ENCODE data around the gene KRR1. TPM values are rescaled to one million over a fixed set of nuclear protein-coding genes. Genes with fewer than 3 reads are reported as not detected.
"Not testable (repeated sequence)": the region's sequence is repeated elsewhere in the genome, so short reads cannot be mapped to it uniquely, and the experiment has no call there.

The KRR1 gene
- total RNA-seq, 2 donors from 2014 or later, result 64.4 to 96.4 TPM

DNA sequence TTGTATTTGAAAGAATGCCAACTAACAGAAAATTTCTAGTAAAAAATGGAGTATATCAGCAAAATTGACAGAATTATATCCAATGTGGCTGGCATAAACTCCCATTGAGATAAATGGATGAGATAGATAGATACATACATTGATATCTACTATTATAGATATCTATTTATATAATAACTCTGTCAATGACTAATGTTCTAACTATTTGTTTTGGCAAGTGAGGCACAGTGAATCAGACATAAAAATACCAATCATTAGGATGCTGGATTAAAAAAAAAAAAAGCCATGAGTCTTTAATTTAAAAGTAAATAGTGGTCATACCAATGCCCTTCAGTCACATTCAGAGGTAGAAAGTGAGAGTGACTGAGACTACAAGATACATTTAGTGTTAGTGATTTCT lies 64.6 kb downstream of the KRR1 start:
- Mint-ChIP-seq H3K27me3 (peaks cover 0 to 7% of the 10 kb centered on the region in 2 donors), H3K9me3 (no peaks in the 10 kb centered on the region), H3K4me3 (no peak overlapping the region), H3K27ac (no peak overlapping the region), H3K36me3 (no peaks in the 10 kb centered on the region), H3K4me1 (ENCODE audit: low read depth in 2 of 2) (no peaks in the 10 kb centered on the region)
- DNase-seq (ENCODE audit: low spot score), result no peak
- ATAC-seq, result no peak

- not testable (repeated sequence) for H3K9me3 Mint-ChIP-seq; ATAC-seq; DNase-seq (ENCODE audit: low spot score)
These were observed 66.3 kb downstream of the KRR1 start for GRCh38 chr12:75445137-75445507.

GRCh38 chr12:75444429-75445136 lies 66.8 kb downstream of the KRR1 start:
- DNase-seq (ENCODE audit: low spot score) (no peak), ATAC-seq (no peak)
- Mint-ChIP-seq H3K4me1 (ENCODE audit: low read depth in 2 of 2) (no peaks in the 10 kb centered on the region), H3K9me3 (peaks cover 3% of the 10 kb centered on the region), H3K36me3 (peaks cover 7% of the 10 kb centered on the region), H3K4me3 (no peak overlapping the region), H3K27ac (no peak overlapping the region), H3K27me3 (peaks cover 0 to 7% of the 10 kb centered on the region in 2 donors)

More at GRCh38 chr12:75445137-75445507, 66.3 kb downstream of the KRR1 start:
- not testable (repeated sequence) for H3K4me1 Mint-ChIP-seq (ENCODE audit: low read depth in 2 of 2); H3K27me3 Mint-ChIP-seq; H3K36me3 Mint-ChIP-seq; H3K27ac Mint-ChIP-seq; H3K4me3 Mint-ChIP-seq

DNA sequence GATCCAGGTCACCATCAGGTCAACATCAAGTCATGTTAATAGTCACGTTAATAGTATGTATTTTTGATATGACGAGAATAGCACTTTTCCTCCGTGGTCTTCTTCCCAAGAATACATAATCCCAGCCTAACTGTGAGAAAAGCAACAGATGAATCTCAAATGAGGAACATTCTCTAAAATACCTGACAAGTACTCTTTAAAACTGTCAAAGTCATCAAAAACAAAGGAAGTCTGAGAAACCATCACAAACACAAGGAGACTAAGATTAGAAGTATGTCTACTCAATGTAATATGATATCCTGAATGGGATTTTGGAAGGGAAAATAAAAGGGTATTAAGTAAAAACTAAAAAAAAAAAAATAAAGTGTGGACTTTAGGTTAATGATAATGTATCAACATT lies 67.7 kb downstream of the KRR1 start:
- no peak overlapping the region for H3K4me3 Mint-ChIP-seq
- H3K27me3 Mint-ChIP-seq, result peaks cover 0 to 7% of the 10 kb centered on the region in 2 donors
- DNase-seq (ENCODE audit: low spot score) (no peak), ATAC-seq (no peak)
- no peaks in the 10 kb centered on the region for H3K4me1 Mint-ChIP-seq (ENCODE audit: low read depth in 2 of 2)
- no peak overlapping the region for H3K27ac Mint-ChIP-seq
- H3K36me3 Mint-ChIP-seq, result peaks cover 7% of the 10 kb centered on the region
- peaks cover 3% of the 10 kb centered on the region for H3K9me3 Mint-ChIP-seq

GRCh38 chr12:75442454-75442853 lies 69.0 kb downstream of the KRR1 start:
- not testable (repeated sequence) for H3K9me3 Mint-ChIP-seq; ATAC-seq; H3K27ac Mint-ChIP-seq; H3K4me1 Mint-ChIP-seq (ENCODE audit: low read depth in 2 of 2); H3K36me3 Mint-ChIP-seq; DNase-seq (ENCODE audit: low spot score); H3K27me3 Mint-ChIP-seq; H3K4me3 Mint-ChIP-seq

DNA sequence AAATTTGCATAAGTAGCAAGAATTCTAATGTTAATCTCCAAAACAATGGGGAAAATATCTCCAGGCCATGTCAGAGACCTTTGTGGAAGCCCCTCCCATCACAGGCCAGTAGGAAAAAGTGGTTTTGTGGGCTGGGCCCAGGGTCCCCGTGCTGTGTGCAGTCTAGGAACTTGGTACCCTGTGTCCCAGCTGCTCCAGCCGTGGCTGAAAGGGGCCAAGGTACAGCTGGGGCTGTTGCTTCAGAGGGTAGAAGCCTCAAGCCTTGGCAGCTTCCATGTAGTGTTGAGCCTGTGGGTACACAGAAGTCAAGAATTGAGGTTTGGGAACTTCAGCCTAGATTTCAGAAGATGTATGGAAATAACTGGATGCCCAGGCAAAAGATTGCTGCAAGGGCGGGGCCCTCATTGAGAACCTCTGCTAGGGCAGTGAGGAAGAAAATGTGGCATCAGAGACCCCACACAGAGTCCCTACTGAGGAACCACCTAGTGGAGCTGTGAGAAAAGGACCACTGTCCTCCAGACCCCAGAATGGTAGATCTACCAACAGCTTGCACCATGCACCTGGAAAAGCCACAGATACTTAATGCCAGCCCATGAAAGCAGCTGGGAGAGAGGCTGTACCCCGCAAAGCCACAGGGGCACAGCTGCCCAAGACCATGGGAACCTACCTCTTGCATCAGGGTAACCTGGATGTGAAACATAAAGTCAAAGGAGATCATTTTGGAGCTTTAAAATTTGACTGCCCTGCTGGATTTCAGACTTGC lies 69.5 kb downstream of the KRR1 start:
- not testable (repeated sequence) for ATAC-seq; DNase-seq (ENCODE audit: low spot score); H3K36me3 Mint-ChIP-seq; H3K4me3 Mint-ChIP-seq; H3K9me3 Mint-ChIP-seq; H3K27ac Mint-ChIP-seq; H3K4me1 Mint-ChIP-seq (ENCODE audit: low read depth in 2 of 2); H3K27me3 Mint-ChIP-seq

Other genes with a start within 250 kb of the KRR1 start
- 1 to 10 TPM; 3.8 to 5.3 TPM for gene CAPS2, start 181.3 kb downstream of the KRR1 start, total RNA-seq
- gene GLIPR1L1, start 176.9 kb downstream of the KRR1 start, total RNA-seq, result not detected
- gene GLIPR1L2, start 120.5 kb downstream of the KRR1 start, total RNA-seq, result 1 to 10 TPM in 1 of 2 donors, not detected in 1; 1.0 TPM
- 10 to 100 TPM; 47.1 to 48.3 TPM for gene GLIPR1, start 30.9 kb downstream of the KRR1 start, total RNA-seq

Data from natural killer cell treated with Interleukin-12 subunit alpha and Interleukin-12 subunit beta and Interleukin-15 and Interleukin-18, amount 100 ng/mL, for 72 hours (primary cell).